Measurements from ENCODE around the gene TUBB1.

GRCh38 chr20:59035381-59035780 is 16.2 kb downstream of the TUBB1 start:
- TF ChIP-seq CTCF (IDR thresholded peaks at IDR 0.05) (no peak), EZH2 (IDR thresholded peaks at IDR 0.05) (no peak)
